K562 (cell line): ENCODE results near the gene POLR1H. TPM values are rescaled to one million over a fixed set of nuclear protein-coding genes. Genes with fewer than 3 reads are reported as not detected.

Experiments
- ATAC-seq: fragments of 200-7000 bp; cut with Tn5 transposase; 3 replicates; pipeline ENCODE4 v1.9.1; 2020; ENCODE audit warnings: moderate library complexity
- BruUV-seq: library from RNA; stranded (reverse); fragments of 400-500 nt; replicated peaks from 2 replicates; lab custom pipeline; 2021; lab: Mats Ljungman, UMichigan
- CTCF ChIA-PET: fragments of 300-600 bp; formaldehyde crosslinking; extraction: SDS; loops from one replicate; lab custom pipeline; 2021; ENCODE audit warnings: low intra/inter-chr PET ratio; lab: Yijun Ruan, JAX
- POLR2A ChIA-PET: fragments of 300-600, 350-650 bp; sonication (Branson Sonifier 250); formaldehyde crosslinking; extraction: SDS; loops from one replicate; lab custom pipeline; 2021; ENCODE audit warnings: antibody characterized with exemption, inconsistent platforms; lab: Yijun Ruan, JAX
- DNase-seq, 4 experiments: peaks; one replicate each; pipeline versions ENCODE4 v3.0.0 to v3.0.0-alpha.2; 2011 to 2018; ENCODE audit warnings: low spot score in 3 of 4, mixed read lengths in 3 of 4; ENCODE audit errors: extremely low read depth in 1 of 4
- FAIRE-seq: peaks from 2 replicates; lab custom pipeline; 2011; peaks lifted over from hg19 to GRCh38; lab: Jason Lieb, UNC
- H2AFZ ChIP-seq: 2 replicates; pipeline ENCODE4 v1.6.0; 2011; ENCODE audit warnings: low read depth, low read length, control low read depth, inconsistent platforms
- H3K27ac ChIP-seq: fragments of 200-600 bp; 3 replicates; pipeline ENCODE4 v1.8.0; 2011; ENCODE audit warnings: low read depth, mild to moderate bottlenecking, control low read depth, inconsistent platforms, low read length, moderate library complexity, mixed read lengths; ENCODE audit errors: extremely low read depth
- H3K27me3 ChIP-seq, 2 experiments: fragments of 300-600 bp in 1 of 2; 2 replicates in 1 of 2; 3 replicates in 1 of 2; pipeline versions ENCODE4 v1.6.0 to v1.8.0; 2011; ENCODE audit warnings: inconsistent platforms in 2 of 2, low read length in 2 of 2, mild to moderate bottlenecking in 1 of 2, mixed read lengths in 1 of 2, moderate library complexity in 1 of 2; ENCODE audit not compliant: control insufficient read depth in 2 of 2, insufficient read depth in 2 of 2
- H3K36me3 ChIP-seq: fragments of 300-600 bp; 3 replicates; pipeline ENCODE4 v1.8.0; 2011; ENCODE audit warnings: mild to moderate bottlenecking, low read length, inconsistent platforms; ENCODE audit not compliant: control insufficient read depth, insufficient read depth
- H3K4me1 ChIP-seq, 2 experiments: fragments of 200-600 bp in 1 of 2; replicated peaks in 1 of 2; 2 replicates in 1 of 2; 3 replicates in 1 of 2; pipeline versions ENCODE4 v1.5.1 to v1.8.0; 2011; ENCODE audit warnings: inconsistent platforms in 2 of 2, low read length in 2 of 2, mild to moderate bottlenecking in 1 of 2, mixed read lengths in 1 of 2, moderate library complexity in 1 of 2; ENCODE audit not compliant: control insufficient read depth in 2 of 2, insufficient read depth in 2 of 2
- H3K4me2 ChIP-seq: 2 replicates; pipeline ENCODE4 v1.6.1; 2011; ENCODE audit warnings: low read length, control low read depth, inconsistent platforms, mixed read lengths; ENCODE audit not compliant: insufficient read depth
- H3K4me3 ChIP-seq: fragments of 200-600 bp; sonication (generic), shearing (Covaris generic); 2 replicates; pipeline ENCODE4 v1.5.1; 2016; ENCODE audit warnings: control low read depth, inconsistent platforms
- H3K79me2 ChIP-seq: fragments of 200-600 bp; 3 replicates; pipeline ENCODE4 v1.8.0; 2011; ENCODE audit warnings: low read length, inconsistent platforms; ENCODE audit not compliant: control insufficient read depth, insufficient read depth
- H3K9ac ChIP-seq, 2 experiments: 2 replicates each; pipeline versions ENCODE4 v1.6.0 to v1.6.1; 2011; ENCODE audit warnings: low read depth in 2 of 2, low read length in 2 of 2, control low read depth in 1 of 2, inconsistent platforms in 1 of 2, mild to moderate bottlenecking in 1 of 2, mixed read lengths in 1 of 2; ENCODE audit not compliant: insufficient read depth in 1 of 2
- H3K9me1 ChIP-seq: one replicate; pipeline ENCODE4 v1.6.0; 2011; ENCODE audit warnings: inconsistent platforms, mild to moderate bottlenecking, low read length, moderate library complexity; ENCODE audit not compliant: control insufficient read depth, insufficient read depth
- H3K9me3 ChIP-seq: replicated peaks from 2 replicates; pipeline ENCODE4 v1.5.1; 2011; ENCODE audit warnings: low read depth, low read length, inconsistent platforms; ENCODE audit not compliant: control insufficient read depth, insufficient read depth
- H4K20me1 ChIP-seq: replicated peaks from 2 replicates; pipeline ENCODE4 v1.6.1; 2011; ENCODE audit warnings: low read length, inconsistent platforms, mixed read lengths; ENCODE audit not compliant: control insufficient read depth, insufficient read depth
- JUN ChIP-seq, 2 experiments: sonication (generic) in 1 of 2; formaldehyde crosslinking in 1 of 2; IDR thresholded peaks; 2 replicates each; pipeline versions ENCODE4 v1.6.1 to v1.8.0; 2012 to 2022; ENCODE audit warnings: borderline replicate concordance in 2 of 2, mild to moderate bottlenecking in 2 of 2, improper control_type of control experiment in 1 of 2, low read depth in 1 of 2, low read length in 1 of 2, missing genetic modification reagents in 1 of 2
- MIER1 ChIP-seq: fragments of 450-650 bp; IDR thresholded peaks from 2 replicates; pipeline ENCODE4 v1.6.1; 2016; ENCODE audit warnings: antibody characterized with exemption, mild to moderate bottlenecking, low read depth
- WGBS: fragments of 100-300 bp; shearing (Covaris generic); methylation state at CpG from one replicate; pipeline ENCODE4 v1.1.6; 2016; ENCODE audit warnings: low coverage, mixed read lengths; ENCODE audit not compliant: insufficient coverage; ENCODE audit errors: missing lambda C conversion rate; 5-methylcytosine and 5-hydroxymethylcytosine counted together
- in situ Hi-C: fragments of 300-500 bp; cut with MboI; formaldehyde crosslinking; loops from 4 replicates; pipeline ENCODE4 v1.15.0; 2018; ENCODE audit warnings: inconsistent platforms, mixed read lengths
- intact Hi-C: fragments of 100-400 bp; cut with micrococcal nuclease; formaldehyde crosslinking; loops from 2 replicates; pipeline ENCODE4 v1.14.2; 2022
- polyA plus RNA-seq, 8 experiments: library from polyadenylated mRNA; depleted of rRNA in 4 of 8; stranded (reverse) in 5 of 8; unstranded in 3 of 8; fragments of >200 nt; fragmentation: Nextera tagmentation in 2 of 8; fragmentation: Illumina TruSeq in 1 of 8; extraction: Ambion mirVana in 2 of 8; extraction: Trizol in 1 of 8; gene quantifications; 2 replicates each; pipeline versions ENCODE4 v1.2.1 to v1.2.3, GENCODE V29; 2011 to 2014; ENCODE audit warnings: inconsistent platforms in 1 of 8, missing spikeins in 1 of 8
- total RNA-seq, 7 experiments: library from RNA; depleted of rRNA in 6 of 7; stranded (reverse); fragments of >200 nt in 6 of 7; fragmentation: Illumina TruSeq in 2 of 7; extraction: Trizol in 2 of 7; gene quantifications; 2 replicates each; pipeline versions ENCODE4 v1.2.1 to v1.2.3, GENCODE V29; 2011 to 2021; ENCODE audit warnings: low replicate concordance in 1 of 7
- TF ChIP-seq, protein P1 (sequence below): IDR thresholded peaks from 2 replicates; pipeline ENCODE4 v1.6.1; 2016; ENCODE audit warnings: missing genetic modification characterization, missing compliant biosample characterization
- TF ChIP-seq, protein P2 (sequence below): fragments of 450-650 bp; formaldehyde crosslinking; IDR thresholded peaks from 2 replicates; pipeline ENCODE4 v1.4.0; 2022; ENCODE audit warnings: mild to moderate bottlenecking, moderate library complexity
- TF ChIP-seq, protein P3 (sequence below): fragments of 450-650 bp; IDR thresholded peaks from 2 replicates; pipeline ENCODE4 v1.7.0; 2016; ENCODE audit warnings: borderline replicate concordance

Gene POLR1H
- total and polyA plus RNA-seq, 9 of the 15 experiments (the other 6 are each of a cell fraction or from before 2014, with no cell fraction given): 92.2 to 333 (median 143) TPM

DNA sequence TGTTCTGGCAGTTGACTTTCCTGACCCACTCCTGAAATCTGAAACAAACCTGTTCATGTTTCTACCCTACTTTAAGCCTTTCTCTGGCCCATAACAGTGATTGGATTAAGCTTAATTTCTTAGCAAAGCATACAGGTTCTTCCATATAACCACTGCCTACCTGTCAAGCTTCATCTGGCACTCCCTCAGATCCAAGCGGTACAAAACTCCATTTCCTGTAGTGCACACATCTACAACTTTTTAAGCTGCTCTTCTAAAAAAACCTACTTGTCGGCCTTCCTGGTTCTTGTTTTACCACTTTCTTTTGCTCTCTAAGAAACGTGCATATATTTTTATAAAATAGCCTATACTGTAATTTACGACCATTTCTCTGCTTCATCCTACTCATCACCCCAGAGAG is 5.0 kb downstream of the POLR1H start:
- Histone ChIP-seq H3K4me1 (peaks cover 1 to 7% of the 10 kb centered on the region in 2 experiments; a peak in 4 of 5 replicates), H3K9ac (peak overlapping the region in 1 of 2 experiments; percentile 77; a peak in 3 of 4 replicates), H3K4me2 (peak overlapping the region; percentile 99), H3K9me1 (no peaks in the 10 kb centered on the region), H3K9me3 (no peaks in the 10 kb centered on the region), H2AFZ (peak overlapping the region; percentile 98), H3K27me3 (no peaks in the 10 kb centered on the region), H4K20me1 (no peaks in the 10 kb centered on the region), H3K79me2 (peaks cover 47% of the 10 kb centered on the region), H3K4me3 (peak overlapping the region; percentile 71), H3K27ac (peak overlapping the region; percentile 88), H3K36me3 (peaks cover 36% of the 10 kb centered on the region; the same call in 2 of the 3 replicates)
- FAIRE-seq: no peak
- ChIA-PET POLR2A (interaction anchor here (0.5 to 2.4 kb wide), 9 partner anchors 12 to 1498 kb away, joined by 3 to 8 read pairs (median 3); partner anchors contain the start of gene TRIM39), CTCF (no interaction called here)
- TF ChIP-seq JUN (IDR thresholded peaks at IDR 0.05; ENCODE audit: borderline replicate concordance, low read depth, low read length) (no peak), JUN (CRISPR knock-in tag; IDR thresholded peaks at IDR 0.05; ENCODE audit: borderline replicate concordance) (no peak), MIER1 (0 out of 2 replicates have a peak, but pooled peaks have one; percentile 22)
- TF ChIP-seq, protein P1, sequence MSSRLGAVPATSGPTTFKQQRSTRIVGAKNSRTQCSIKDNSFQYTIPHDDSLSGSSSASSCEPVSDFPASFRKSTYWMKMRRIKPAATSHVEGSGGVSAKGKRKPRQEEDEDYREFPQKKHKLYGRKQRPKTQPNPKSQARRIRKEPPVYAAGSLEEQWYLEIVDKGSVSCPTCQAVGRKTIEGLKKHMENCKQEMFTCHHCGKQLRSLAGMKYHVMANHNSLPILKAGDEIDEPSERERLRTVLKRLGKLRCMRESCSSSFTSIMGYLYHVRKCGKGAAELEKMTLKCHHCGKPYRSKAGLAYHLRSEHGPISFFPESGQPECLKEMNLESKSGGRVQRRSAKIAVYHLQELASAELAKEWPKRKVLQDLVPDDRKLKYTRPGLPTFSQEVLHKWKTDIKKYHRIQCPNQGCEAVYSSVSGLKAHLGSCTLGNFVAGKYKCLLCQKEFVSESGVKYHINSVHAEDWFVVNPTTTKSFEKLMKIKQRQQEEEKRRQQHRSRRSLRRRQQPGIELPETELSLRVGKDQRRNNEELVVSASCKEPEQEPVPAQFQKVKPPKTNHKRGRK (tag): peak; percentile 66
- TF ChIP-seq, protein P2, sequence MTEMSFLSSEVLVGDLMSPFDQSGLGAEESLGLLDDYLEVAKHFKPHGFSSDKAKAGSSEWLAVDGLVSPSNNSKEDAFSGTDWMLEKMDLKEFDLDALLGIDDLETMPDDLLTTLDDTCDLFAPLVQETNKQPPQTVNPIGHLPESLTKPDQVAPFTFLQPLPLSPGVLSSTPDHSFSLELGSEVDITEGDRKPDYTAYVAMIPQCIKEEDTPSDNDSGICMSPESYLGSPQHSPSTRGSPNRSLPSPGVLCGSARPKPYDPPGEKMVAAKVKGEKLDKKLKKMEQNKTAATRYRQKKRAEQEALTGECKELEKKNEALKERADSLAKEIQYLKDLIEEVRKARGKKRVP (CRISPR knock-in tag): 0 out of 2 replicates have a peak, but pooled peaks have one; percentile 13
- TF ChIP-seq, protein P3, sequence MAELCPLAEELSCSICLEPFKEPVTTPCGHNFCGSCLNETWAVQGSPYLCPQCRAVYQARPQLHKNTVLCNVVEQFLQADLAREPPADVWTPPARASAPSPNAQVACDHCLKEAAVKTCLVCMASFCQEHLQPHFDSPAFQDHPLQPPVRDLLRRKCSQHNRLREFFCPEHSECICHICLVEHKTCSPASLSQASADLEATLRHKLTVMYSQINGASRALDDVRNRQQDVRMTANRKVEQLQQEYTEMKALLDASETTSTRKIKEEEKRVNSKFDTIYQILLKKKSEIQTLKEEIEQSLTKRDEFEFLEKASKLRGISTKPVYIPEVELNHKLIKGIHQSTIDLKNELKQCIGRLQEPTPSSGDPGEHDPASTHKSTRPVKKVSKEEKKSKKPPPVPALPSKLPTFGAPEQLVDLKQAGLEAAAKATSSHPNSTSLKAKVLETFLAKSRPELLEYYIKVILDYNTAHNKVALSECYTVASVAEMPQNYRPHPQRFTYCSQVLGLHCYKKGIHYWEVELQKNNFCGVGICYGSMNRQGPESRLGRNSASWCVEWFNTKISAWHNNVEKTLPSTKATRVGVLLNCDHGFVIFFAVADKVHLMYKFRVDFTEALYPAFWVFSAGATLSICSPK: 0 out of 2 replicates have a peak, but pooled peaks have one; percentile 16
- intact Hi-C loops (loop anchor here (2.0 to 10.0 kb wide), 2 partner anchors 37 to 279 kb away; partner anchors contain the start of gene RPP21), in situ Hi-C loops (no loop called here)
- ATAC-seq: no peak
- BruUV-seq: no TSS peak
- 3% methylated on average over 4 of the region's 4 CpGs for WGBS
- DNase-seq: peak in 1 of 4 experiments; percentile 29
